ENCODE data around the gene USP31.

Gene USP31

DNA sequence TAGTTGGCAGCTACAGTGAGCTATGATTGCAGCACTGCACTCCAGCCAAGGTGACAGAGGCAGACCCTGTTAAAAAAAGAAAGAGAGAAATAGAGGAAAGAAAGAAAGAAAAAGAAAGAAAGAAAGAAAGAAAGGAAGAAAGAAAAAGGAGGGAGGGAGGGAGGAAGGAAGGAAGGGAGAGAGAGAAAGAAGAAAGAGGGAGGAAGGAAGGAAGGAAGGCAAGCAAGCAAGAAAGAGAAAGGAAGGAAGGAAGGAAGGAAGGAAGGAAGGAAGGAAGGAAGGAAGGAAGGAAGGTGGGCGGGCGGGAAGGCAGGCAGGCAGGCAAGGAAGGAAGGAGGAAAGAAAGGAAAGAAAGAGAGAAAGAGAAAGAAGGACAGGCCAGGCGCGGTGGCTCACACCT, 32.3 kb upstream of the USP31 start:
- TF ChIP-seq, protein P1, sequence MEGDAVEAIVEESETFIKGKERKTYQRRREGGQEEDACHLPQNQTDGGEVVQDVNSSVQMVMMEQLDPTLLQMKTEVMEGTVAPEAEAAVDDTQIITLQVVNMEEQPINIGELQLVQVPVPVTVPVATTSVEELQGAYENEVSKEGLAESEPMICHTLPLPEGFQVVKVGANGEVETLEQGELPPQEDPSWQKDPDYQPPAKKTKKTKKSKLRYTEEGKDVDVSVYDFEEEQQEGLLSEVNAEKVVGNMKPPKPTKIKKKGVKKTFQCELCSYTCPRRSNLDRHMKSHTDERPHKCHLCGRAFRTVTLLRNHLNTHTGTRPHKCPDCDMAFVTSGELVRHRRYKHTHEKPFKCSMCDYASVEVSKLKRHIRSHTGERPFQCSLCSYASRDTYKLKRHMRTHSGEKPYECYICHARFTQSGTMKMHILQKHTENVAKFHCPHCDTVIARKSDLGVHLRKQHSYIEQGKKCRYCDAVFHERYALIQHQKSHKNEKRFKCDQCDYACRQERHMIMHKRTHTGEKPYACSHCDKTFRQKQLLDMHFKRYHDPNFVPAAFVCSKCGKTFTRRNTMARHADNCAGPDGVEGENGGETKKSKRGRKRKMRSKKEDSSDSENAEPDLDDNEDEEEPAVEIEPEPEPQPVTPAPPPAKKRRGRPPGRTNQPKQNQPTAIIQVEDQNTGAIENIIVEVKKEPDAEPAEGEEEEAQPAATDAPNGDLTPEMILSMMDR (IDR thresholded peaks at IDR 0.05; ENCODE audit: low read depth, low read length) = no peak
- no peaks in the 10 kb centered on the region for H3K36me3 ChIP-seq
- DNase-seq = no peak
- no peaks in the 10 kb centered on the region for H3K4me1 ChIP-seq
- peaks cover 54% of the 10 kb centered on the region for H3K27me3 ChIP-seq
- no peak overlapping the region for H3K4me3 ChIP-seq (ENCODE audit: low read depth, low read length)
- no peaks in the 10 kb centered on the region for H3K9me3 ChIP-seq

DNA sequence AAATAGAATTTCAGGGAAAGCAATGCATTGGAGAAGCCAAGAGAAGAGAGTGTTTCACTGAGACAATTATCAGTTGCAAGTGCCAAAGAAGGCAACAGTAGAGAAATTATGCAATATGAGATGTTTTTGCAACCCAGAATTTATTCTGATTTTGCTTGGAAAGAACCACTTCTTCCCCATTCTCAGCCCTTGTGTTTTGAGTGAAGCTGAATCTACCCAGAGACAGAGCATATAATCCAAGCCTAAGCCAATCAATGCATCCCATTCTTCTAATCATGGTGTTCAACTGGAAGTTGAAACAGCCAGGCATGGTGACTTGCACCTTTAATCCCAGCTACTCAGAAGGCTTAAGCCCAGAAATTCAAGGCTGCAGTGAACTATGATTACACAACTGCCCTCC, 26.4 kb upstream of the USP31 start:
- Histone ChIP-seq H3K9me3 (no peaks in the 10 kb centered on the region), H3K4me1 (no peaks in the 10 kb centered on the region), H3K36me3 (no peaks in the 10 kb centered on the region), H3K4me3 (ENCODE audit: low read depth, low read length) (no peak overlapping the region), H3K27me3 (peaks cover 8% of the 10 kb centered on the region)
- TF ChIP-seq, protein P1 (IDR thresholded peaks at IDR 0.05; ENCODE audit: low read depth, low read length) = no peak
- DNase-seq = no peak

- Histone ChIP-seq H3K4me3 (ENCODE audit: low read depth, low read length) (no peak overlapping the region), H3K27me3 (peaks cover 13% of the 10 kb centered on the region), H3K36me3 (no peaks in the 10 kb centered on the region), H3K4me1 (no peaks in the 10 kb centered on the region), H3K9me3 (no peaks in the 10 kb centered on the region)
- TF ChIP-seq, protein P1 (IDR thresholded peaks at IDR 0.05; ENCODE audit: low read depth, low read length) = no peak
- DNase-seq = no peak
Measured at GRCh38 chr16:23174622-23175021, 25.4 kb upstream of the USP31 start.

DNA sequence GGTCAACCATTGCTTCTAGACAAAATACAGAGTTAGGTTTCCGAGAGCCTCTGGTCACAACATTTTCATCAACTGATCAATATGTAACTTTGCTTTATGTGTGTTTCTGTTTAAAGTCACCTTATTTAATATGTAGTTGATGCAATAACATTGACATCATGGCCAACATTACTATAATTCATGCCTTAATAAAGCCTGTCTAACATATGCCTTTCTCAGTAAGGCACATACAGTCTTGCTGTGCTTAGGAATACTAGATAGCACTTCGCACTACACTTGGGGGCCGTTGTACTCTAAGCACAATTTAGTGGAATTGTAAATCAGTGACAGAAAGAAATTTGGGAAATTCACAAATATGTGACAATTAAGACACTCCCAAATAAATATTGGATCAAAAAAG, 23.7 kb upstream of the USP31 start:
- DNase-seq = no peak
- H3K27me3 ChIP-seq = peaks cover 17% of the 10 kb centered on the region
- TF ChIP-seq, protein P1 (IDR thresholded peaks at IDR 0.05; ENCODE audit: low read depth, low read length) = no peak
- no peaks in the 10 kb centered on the region for H3K4me1 ChIP-seq
- H3K9me3 ChIP-seq = no peaks in the 10 kb centered on the region
- H3K4me3 ChIP-seq (ENCODE audit: low read depth, low read length) = no peak overlapping the region
- no peaks in the 10 kb centered on the region for H3K36me3 ChIP-seq

GRCh38 chr16:23172583-23172982, 23.3 kb upstream of the USP31 start:
- H3K4me3 ChIP-seq (ENCODE audit: low read depth, low read length) = no peak overlapping the region
- no peaks in the 10 kb centered on the region for H3K36me3 ChIP-seq
- H3K9me3 ChIP-seq = no peaks in the 10 kb centered on the region
- TF ChIP-seq, protein P1 (IDR thresholded peaks at IDR 0.05; ENCODE audit: low read depth, low read length) = no peak
- H3K27me3 ChIP-seq = peaks cover 20% of the 10 kb centered on the region
- H3K4me1 ChIP-seq = no peaks in the 10 kb centered on the region
- DNase-seq = no peak

GRCh38 chr16:23164736-23165135, 15.5 kb upstream of the USP31 start:
- Histone ChIP-seq H3K4me1 (no peaks in the 10 kb centered on the region), H3K9me3 (no peaks in the 10 kb centered on the region; the same call in 1 of the 2 replicates), H3K27me3 (peaks cover 7% of the 10 kb centered on the region; the same call in 1 of the 2 replicates), H3K4me3 (ENCODE audit: low read depth, low read length) (no peak overlapping the region), H3K36me3 (no peaks in the 10 kb centered on the region)
- DNase-seq = no peak
- TF ChIP-seq, protein P1 (IDR thresholded peaks at IDR 0.05; ENCODE audit: low read depth, low read length) = no peak

All from BE2C (cell line).